Right renal cortex interstitium (tissue), 3 donors: ENCODE results near the gene NR2F2. TPM values are rescaled to one million over a fixed set of nuclear protein-coding genes. Genes with fewer than 3 reads are reported as not detected.
A peak's percentile ranks its signal among the peaks of the same experiment; 100 is the strongest.

Source experiments
- DNase-seq, 3 donors: peaks; one replicate each; pipeline ENCODE4 v3.0.0-alpha.2; 2013; ENCODE audit warnings: low read depth in 3 of 3, low spot score in 2 of 3
- polyA plus RNA-seq, 3 donors: library from polyadenylated mRNA; unstranded; fragments of 120-200 nt; gene quantifications; one replicate each; pipeline ENCODE4 v1.2.1, GENCODE V29; 2013; ENCODE audit not compliant: insufficient read length in 3 of 3

Gene NR2F2
- polyA plus RNA-seq, 3 donors: 312 to 369 (median 313) TPM

DNA sequence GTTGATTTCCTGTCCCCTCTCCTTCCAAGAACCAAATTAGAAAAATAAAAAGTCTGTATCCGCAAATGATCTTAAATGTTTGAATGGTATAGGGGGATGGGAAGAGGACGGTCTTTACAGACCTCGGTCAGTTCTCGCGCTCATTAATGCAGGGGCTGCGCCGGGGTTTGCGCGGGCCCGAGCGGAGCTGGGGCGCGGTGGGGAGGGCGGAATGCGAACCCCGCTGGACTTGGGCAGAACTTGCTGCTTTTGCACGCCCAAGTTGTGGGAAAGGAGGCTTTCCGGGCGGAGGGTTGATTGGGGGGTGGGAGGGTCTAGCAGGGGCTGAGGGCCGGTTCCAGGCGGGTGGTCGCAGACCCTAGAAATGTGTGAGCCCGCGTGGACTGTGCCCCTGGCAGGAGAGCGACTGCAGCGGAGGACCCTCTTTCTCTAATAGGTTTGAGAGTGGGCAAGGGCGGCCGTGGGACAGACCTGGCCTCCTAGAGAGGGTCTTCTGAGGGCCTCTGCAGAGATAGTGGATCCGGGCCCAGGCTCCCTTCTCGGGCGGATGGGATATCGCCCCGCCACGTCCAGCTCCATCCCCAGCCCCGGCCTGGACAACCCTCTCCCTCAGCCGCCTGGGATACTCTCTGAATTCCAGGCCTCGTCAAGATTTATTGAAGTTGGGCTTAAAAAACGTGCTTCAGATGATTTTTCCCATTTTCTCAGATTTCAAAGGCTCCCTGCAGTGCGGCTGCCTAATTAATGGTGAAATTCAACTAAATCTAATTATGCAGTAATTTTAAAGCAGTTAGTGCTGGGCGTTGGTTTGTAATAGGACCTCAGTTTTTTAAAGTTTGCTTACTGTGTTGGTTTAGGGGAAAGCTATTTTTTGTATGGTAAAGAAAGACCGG lies 11.3 kb downstream of the NR2F2 start:
- no peak for DNase-seq

DNA sequence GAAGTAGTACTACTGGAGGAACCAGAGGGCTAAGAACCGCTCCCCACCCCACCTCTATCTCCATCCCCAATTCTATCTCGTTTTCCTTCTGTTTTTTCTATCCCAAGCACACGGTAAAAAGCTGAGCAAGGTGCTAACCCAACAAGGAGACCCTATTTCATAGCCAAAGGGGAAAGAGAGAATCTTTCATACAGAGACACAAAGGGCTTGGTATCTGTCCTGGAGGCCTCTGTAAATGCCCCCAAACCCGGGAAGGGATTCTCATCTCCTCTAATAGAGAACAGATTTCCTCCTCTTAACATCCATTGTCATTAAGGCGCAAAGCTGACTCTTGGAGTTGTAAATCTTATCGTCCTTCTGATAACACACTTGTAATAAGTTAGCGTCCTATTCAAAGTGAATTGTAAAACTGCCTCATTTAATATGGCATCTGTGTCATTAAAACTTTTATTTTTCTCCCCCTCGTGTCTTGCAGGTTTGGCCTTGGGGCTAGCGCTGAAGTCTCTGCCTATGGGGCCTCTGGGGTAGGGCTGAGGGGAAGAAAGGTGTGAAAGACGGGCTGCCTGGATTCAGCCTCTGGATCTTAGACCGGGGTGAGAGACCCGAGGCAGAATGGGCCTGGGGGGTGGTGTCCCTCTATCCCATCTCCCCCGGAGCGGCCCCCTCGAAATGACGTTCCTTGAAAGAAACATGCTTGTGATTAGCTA lies 12.1 kb downstream of the NR2F2 start:
- DNase-seq: no peak

DNA sequence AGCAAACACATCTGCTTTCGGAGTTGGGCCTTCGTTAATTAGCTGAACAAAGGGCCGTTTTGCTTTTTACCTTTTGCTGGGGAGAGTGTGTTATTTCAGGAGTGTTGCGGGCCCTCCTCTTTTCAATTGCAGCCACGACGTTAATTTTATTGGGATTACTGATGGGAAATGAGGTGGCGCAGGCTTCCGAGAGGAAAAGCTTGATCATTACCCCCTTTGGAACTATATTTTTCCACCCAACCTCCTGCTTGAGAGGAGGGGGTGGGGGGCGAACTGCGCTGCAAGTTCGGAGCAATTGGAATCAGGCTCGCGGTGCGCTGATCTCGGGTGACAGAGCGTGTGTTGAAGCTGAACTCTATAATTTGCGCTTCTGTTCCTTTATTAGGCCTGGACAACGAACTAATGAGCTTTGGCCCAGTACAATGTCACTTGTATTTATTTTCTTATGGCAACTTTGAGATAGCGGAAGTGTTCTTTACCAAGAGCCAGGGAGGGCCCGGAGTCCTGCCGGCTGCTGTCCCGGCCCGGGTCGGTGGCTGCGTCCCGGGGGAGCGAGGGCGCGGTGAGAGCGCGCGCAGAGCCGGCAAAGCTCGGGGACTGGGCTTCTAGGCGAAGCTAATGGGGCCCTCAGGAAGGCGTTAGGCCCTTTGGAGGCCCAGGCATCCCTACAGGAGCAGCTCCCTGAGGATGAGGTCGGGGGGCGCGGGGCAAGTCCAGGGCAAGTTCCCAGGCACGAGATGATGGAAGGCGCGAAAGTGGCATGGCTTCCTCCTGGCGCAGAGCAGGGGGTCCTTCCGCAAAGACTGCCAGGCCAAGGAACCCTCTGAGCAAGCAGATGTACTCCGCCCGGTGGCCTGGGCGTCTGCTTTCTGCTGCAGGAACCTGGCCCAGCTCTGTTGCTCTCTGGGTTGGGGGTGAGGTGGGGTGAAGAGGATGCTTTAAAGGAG lies 12.9 kb downstream of the NR2F2 start:
- DNase-seq: no peak

DNA sequence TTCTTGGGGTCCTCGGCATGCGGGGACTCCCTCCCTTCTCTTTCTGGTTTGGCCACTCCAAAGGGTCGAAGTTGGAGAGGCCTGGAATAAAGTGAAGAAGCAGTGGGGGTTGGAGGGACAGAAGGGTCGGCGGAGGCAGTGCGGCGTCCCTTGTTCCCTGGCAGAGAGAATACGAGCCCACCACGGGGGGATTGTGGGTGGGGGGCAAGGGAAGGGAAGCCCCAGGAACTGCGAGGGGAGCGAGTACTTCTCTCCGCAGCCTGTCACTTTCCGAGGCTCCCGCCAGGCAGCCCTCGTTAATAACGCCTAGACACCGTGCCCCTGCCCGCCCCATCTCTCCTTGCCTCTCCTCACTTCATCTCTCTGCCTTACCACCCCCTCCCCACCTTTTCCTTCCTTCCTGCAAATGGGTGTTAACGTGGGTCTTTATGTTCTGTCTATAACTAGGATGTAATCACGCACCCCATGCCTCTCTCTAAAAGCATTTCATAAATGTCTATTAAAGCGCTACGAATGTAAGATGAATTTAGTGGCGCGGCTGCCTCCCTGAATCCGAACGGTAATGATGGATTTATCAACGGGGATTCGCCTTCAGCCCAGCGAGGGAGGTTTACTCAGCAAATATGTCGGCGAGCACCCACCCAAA lies 13.7 kb downstream of the NR2F2 start:
- DNase-seq: no peak

DNA sequence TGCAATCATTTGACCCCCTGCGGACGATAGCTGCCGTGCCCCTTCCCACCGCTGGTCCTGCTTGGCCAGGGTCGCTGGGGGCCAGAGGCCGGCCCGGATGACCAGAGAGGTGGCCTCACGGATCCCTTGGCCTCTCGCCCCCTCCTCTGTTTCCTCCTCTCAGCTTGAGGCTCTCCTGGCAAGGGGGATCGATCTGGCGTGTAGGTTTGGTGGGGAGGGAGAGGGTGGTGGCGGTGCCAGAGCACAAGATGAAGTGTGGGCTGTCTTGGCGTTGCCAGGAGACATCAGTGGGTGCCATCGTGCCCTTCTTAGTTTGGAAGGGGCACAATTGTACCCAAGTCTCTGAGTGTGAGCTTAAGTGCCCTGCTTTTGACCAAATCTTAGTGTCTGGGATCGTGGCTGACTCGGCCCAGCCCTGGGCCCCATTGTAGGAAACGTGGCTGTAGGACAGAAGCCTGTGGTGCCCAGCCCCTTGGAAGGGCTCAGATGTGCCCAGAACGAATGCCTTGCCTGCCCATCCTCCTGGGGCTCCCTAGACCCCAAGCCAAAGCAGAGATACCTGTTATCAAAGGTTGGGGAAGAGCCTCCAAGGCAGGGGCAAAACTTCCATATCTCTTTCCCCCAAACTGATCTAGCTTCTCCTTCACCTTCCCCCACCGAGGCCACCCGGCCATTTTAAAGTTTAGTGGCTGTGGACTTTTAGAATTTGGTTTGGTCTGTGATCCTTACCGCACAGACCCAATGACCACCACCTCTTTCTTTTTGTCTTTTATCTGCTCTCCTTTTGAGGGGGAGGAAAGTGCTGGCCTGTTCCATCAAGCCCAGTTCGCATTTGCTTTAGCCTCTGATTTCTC lies 14.4 kb downstream of the NR2F2 start:
- DNase-seq: no peak

DNA sequence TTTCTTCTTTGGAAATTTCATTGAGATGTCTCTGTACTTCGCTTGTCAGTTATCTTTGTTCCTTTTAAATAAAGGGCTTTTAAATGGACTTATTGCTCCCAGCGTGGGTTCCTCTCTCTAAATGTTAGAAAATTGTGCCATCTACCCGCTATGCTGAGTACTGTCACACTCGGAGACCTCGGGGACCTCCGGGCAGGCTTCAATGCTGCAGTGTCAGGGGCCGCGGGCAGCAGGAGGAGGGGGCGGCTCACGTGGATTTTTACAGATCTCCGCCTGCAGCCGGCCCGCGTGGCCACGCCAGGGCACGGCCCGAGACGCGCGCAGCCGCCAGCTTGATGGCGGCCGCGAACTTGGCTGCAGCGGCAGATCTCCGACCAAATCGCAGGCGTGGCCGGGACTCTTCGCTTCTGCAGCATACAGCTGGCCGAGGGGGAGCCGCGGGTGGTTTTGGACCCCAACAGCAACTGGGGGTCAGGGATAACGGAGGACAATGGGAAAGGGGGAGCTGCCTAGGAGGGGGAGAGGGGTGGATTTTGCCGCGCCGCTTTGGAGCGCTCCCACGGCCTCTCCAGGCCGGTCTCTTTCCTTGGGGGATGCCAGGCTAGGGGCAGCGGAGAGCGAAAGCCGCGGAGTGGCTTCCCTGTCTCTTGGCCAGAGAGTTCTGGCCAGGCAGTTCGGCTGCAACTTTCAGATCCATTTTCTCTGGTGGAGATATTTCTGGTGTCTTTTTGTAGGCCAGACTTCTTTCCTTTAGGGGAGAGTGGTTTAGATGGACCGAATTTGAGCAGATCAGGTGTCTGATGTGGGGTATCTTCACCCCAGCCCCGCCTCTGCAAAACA lies 15.3 kb downstream of the NR2F2 start:
- no peak for DNase-seq

DNA sequence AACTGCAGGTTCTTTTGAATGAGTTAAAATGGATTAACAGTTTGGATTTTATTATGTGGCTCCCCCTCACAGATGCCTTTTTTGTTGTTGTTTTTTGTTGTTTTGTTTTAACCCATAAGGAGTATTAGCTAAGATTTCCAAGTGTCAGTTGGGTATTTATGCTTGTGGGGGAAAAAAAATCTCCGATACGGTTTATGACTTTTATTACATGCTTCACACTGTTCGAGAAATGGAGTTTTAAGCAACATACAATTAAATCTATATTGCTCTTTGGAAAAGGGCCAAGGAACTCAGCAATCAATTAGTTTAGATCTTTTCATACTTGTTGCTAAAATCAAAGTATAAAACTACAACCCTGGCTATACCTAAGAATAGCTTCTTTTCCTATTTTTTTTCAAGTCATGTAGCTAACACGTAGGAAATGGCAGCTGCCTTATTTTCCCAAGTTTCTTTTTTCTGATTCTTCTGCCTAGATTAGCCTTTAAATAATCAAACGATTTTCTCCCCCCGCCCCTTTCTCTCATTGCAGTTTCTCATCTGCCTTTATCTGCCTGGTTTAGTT lies 16.0 kb downstream of the NR2F2 start:
- DNase-seq: no peak

DNA sequence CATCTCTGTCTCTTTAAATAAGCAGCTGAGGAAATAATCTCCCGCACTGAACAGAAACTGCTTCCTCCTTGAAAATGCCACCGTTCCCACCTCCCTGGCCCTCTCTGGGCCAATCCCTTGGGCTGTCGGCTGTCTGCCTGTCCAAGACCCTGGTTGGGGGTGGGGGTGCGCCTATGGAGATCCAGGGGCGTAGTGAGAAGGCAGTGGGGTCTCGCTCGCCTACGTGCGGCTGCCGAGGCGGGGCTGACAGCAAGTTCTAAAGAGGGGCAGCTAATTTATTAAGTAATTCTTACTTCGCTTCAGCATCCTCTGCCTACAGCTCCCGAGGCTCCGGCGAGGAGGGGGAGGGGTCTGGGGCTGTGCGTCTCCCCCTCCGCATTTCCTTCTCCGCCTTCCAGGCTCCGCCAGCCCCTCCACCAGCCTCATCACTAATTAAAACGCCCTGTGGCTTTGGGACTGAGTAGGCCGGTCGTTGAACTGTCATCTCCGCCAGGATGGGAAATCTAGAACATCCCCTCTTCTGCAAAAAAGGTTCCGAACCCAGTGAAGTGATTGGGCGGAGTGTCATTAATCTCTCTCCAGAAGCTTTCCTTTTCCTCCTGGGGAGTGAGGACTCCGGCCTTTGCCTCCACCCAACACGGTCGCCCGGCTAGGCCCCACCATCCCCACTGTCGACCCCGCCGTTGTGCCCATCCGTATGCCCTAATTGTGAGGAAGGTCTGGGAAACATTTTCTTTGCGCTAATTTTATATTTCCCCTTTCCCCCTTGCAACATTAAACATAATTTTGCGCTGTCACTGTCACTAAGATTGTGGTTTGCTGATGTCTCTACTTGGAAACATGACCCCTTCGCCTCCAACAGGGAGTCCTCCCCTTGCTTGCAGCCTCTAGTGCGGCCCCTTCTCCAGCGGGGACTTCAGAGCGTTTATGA lies 16.9 kb downstream of the NR2F2 start:
- DNase-seq: no peak

DNA sequence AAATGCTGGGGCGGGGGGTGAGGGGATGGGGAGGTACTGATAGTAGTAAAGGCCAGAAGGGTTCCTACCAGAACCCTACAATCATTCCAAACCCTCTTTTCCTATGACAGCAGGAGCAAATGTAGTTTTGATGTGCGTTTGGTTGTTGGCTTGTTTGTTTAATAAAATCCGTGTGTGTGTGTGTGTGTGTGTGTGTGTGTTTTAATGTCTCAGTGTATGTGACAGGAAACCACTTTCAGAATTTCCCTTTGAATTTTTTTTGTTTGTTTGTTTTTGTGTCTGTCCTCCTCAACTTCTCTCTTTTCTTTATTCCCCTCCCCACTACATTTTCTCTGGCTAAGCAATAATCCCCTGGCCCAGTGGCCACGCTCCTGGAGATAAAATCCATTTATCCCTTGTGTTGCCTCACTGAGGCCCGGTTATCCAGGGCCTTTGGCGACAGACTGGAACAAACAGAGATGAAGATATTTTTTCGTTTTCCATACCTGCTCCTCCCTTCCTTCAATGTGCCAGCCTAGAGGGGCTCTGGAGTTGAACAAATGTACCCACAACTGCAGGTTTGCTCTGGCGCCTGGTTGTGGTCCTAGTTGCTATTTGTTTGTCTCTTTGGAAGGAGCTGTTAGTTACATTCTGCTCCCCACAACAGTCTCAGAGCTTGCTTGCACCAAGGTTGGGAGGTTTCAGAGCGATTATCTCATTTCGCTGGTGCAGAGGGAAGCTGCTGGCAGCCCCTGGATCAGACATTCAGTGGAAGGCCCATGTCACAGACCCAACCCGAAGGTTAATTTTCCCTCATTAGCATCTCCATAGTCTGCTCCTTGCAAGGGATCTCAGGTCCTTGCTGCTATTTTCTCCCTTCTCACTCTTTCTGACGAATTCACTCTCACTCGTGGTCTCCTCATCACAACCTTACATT lies 17.9 kb downstream of the NR2F2 start:
- no peak for DNase-seq

DNA sequence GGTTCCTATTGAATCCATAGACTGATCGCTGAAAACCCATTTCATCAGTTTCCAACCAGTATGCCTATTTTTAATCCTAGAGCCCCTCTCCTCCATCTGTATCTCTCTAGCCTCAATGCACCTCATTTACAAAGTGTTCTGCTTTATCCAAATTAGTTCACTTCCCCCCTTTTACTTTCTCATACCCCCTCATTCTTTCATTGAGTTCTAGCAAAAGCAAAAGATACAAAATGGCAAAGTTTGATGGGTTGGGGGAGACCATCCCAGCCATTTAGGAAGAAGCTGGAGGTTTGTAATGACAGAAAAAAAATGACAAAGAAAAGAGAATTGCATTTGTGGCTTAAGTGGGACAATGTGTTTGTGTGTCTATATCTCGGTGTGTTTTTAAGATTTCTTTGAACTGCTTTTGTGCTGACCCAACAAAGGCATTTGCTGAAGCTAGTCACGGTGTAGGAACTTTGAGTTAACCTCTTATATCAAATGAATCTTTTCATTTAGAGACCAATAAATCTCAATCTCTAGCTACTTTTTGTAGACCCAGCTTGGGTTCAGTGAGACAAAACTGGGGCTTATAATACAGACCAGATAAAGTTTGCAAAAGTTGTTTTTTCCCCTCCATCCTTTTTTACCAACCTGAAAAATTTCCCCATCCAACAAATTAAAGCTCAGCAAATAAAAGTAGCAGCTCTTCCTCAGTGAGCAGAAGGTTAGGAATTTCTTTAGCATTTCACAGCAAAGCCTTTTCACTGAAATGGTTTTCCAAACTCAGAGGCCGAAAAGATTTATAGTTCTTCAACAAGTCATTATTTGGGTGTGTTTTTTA lies 18.7 kb downstream of the NR2F2 start:
- DNase-seq: no peak

DNA sequence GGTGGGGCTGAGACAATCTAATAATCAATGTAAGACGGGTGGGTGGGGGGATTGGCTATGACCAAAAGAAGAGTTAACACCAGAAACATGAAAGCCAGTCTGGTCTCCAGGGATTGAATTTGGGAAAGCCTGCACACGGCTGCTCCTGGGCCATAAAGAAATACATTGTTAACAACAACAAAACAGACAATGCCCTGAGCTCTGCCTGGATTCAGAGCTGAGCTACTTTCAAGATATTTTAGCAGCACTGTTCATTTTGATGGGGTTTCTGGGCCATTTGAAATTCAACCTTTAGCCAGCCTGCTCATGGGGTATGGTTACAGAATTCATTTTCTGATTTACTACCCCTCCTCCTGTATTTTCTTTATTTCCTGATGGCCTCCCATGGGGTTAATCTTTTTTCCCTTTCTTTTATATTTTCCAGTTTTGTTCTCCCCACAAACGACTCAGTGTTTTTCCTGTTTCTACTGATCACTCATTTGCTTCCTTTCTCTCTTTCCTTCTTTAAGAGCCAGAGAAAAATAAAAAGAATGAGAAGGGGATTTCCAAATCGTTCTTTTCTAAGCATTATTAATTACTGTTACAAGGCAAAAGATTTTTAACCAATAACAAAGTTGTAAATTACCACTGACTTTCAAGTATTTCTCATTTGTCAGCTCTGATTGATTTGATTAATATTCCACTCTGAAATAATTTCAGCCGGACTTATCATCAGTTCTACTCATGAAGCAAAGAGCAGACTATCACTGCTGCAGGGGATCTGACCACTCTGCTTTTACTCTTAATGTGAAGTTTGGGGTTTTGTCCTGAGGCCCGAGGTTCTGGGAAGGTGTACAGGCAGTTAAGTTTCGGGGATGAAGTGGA lies 19.6 kb downstream of the NR2F2 start:
- no peak for DNase-seq

DNA sequence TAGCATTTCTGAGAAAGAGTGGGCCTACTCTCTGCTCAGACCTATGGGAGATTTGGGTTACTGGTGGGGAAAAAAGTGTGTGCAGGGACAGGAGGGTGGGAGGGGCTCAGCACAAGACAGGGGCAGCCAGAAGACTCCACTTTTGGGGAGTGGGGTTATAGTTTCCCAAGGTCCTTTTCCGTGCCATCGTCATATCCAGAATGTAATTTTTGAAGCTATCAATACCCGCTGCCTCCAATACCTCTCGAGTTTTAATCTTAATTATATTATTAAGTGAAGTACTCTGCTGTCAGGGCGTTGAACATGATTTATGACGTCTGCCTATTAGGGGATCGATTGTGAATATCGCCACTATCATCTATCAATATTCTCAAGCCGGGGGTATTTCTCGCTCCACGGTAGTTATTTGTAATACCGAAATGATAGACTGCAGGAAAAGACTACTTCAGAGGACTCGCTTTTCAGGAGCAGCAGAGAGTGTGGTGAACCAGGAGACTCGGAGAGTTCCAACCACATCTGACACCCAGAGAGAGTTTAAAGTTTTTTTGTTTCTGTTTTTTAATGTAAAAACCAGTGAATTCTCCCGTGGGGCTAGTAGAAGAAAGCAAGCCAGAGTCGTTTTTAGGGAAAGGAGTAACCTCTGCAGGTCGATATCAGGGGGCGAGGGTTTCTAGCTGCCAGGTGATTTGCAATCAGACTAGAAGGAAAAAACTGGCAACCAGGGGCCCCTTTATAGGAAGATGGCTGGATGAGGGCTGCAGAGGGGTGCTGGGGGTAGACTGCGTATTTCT lies 20.6 kb downstream of the NR2F2 start:
- peak in 2 of 3 donors; percentile 19 to 25 for DNase-seq

DNA sequence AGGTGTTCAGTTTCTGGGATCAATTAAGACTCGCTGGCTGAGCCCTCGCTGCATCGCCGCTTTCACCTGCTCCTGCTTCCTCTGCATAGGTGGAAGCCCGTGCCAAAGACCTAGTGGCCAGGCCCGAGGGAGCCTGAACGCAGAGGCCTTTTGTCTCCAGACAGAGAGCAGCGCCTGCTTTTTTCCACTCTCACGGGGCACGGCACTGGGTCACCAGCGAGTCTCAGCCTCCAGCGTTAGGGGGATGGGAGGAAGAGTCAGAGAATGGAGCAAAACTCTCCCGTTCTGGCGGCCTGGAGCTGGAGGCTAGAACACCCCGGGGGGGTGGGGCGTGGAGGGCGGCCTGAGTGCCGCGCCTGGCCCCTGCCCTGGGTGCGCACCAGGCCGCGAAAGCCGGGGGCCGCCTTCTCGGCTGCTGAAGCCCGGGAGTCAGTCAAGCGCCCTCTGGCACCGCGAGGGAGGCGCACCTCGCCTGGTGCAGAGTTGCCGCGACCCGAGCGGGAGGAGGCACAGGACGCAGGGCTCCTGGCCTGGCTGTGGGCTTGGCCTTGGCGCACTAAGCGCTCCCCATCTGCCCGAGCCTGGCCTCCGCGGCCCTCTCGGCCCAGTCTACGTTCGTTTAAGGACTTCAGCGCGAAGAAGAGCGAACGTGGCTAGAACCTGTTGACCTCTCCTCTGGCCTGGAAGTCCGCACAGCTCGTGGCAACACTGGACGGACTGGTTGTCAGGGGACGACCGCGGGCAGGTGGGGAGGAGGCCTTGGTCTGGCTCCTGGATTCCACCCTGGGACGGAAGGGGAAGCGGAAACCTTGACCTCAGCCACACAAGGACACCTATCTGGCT lies 21.5 kb downstream of the NR2F2 start:
- DNase-seq: peak in 2 of 3 donors; percentile 39 to 47
